CD4-positive, alpha-beta T cell treated with Interleukin-17A for 4 hours (primary cell): ENCODE measurements around the gene AOAH.

ENCODE experiments used
- DNase-seq: peaks from one replicate; pipeline ENCODE4 v3.0.0-alpha.2; 2020; ENCODE audit warnings: mixed read lengths

The AOAH gene

DNA sequence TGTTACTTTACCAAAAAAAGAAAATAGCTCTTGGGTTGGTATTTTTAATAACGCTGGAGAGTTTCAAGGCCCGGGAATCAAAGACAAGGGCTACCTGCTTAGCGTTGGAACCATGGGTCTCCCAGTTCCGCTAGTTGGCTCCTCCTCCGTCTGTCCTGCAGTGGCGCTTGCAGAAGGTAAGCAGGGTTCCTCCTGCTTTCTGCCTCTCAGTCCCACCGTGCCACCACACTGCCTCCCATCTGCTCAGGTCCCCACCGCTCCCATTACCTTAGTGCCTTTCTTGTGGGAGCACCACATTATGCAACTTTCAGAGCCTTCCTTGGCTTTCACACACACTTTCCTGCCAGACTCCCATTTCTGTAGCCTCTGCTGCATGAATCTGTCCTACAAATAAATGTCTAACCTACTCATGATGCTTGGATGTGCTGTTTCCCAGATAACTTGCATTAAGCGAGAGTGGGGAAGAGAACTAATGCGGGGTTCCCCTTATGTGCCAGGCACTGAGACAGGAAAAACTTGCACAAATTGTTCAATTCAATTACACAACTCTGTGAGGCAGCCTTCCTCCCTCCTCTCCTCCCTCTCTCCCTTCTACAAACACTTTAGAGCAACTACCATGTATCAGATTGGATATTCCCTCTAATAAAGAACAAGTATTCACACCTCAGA is 124.5 kb downstream of the AOAH start:
- DNase-seq: no peak

DNA sequence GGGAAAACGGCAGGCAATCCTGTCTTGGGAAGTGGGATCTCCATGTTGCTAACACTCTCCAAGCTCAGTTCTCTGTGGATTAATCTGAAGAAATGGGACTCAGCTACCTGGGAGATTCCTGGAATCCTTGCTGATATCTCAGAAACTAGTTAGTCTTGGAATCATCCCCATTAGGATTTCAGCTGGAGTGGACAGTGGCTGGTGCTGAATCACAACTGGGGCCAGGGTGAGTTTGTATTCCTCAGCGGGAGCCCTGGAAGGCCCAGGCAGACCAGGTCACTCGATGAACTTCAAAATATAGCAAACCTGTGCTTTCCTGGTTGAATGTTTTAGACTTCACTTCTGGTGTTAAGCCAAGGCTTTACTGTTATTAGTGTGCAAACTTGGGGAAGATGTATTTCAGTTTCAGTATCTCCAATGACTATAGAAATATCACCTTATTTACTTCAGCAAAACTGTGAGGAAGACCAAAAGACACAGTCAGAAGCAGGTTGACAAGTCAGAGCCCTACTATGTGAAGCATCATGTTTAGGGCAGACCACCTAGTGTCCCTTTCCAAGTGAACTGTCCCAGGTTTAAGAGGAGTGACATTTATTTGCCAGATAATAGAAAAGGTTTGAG is 126.1 kb downstream of the AOAH start:
- no peak for DNase-seq

DNA sequence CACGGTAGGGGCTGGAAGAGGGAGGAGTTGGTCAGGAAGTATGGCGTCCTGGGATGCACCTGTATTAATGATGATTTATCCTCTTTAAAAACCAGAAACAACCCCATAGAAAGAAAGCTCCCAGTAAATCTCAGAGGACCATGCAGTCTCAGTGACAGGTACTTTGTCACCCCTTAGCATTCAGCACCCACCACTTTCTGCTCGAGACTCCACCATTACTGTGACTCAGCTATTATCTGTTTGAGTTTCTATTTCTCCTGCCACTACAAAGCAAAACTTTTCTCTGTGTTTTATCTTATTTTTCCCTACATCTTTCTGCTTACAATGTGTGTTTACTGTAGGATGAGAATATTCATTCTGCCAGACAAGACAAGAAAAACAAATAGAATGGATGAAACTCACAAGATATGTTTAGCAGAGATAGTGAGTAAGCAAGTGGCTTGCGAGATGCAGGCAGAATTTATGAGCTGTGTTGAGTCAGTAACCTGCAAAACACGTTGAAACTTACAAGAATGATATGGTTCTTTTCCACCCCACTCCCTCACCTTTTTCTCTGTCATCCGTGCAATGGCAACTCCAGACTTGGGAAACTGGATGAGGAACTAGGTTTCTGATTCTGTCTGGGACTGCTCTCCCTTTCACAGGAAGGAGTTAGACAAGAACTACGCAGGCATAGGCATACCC is 127.1 kb downstream of the AOAH start:
- no peak for DNase-seq

DNA sequence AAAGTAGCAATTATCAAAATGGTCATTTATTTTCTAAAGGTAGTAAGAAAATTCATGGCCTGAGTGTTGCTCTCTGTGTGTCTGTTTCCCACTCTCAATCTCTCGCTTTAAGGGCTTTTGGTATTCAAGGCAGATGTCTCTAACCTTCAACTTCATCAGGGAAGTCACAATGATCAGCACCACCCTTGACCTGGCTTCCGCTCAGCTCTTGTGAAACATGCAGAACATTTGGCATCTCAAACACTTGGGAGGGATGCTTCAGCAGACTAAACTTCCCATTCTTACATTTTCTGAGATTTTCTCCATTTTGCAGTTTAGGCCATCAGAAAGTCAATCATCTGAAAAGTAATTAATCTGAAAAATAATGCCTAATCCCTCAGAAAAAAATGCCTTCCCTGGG is 129.8 kb downstream of the AOAH start:
- no peak for DNase-seq

DNA sequence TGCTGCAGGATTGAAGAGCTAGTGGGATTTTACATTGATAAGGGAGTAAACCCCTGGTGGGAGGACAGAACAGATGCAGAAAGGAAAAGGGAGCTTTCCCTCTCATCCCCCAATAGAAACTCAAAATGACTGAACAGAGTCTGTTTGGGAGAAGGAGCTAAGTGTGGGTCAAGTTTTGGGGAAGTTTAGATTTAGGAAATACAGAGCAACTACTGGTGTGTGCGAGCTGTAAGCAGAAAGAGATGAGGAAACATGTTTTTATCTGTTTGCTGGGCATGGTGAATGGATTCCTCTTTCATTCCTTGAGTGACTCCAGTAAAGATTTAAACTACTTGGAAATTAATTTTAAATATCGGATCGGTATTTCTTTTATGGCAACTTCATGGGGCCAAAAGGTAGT is 132.7 kb downstream of the AOAH start:
- no peak for DNase-seq

DNA sequence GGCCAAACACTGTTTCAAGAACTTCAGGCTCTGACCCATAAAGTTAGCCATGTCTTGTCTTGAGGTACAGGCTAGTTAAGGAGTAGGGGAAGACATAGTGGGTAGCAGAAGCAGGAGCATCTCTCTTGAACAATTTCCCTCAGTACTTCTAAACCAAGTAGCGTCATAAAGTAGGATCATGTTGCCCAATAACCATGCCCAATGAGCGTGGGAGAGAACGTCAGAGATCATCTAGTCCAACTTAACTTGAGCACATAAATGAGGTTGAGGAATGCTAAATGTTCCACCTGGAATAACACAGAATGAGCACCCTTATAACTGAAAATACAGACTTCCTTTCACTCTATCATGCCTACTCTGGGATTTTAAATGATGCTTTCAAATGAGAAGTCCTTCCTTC is 134.9 kb downstream of the AOAH start:
- no peak for DNase-seq

DNA sequence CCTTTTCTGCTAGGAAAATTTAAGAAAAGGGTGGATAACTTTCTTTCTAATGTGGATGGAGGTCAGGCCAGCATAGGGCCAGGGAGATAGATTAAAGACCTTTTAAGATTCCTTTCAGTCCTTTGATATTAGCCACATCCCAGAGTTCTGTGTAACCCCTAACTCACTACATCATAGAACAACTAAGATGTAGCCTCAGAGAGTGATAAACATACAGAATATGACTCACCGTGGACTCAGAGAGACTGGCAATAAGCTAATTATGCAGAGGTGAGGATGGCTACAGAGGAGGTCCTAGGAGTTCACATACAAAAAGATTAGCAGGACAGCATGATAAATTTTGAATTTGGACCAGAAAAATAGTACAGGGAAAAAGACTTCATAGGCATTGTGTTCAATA is 141.0 kb downstream of the AOAH start:
- DNase-seq: no peak

DNA sequence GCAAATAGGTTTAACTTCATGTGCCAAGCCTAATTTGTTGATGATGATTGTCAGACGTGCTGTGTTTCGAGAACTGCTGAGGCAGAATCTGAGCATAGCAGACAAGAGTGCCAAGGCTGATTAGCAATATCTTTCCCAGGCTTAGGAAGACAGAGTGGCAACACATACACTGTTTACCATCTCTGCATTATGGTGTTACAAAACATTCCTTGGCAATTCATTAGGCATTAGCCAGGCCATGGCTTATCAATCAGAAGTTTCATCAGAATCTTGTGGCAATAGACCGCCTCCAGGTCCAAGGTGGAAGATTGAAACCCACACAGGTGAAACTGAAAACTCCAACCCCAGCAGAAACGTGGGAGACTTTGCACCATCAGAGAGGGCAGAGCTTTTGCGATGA is 148.5 kb downstream of the AOAH start:
- no peak for DNase-seq

DNA sequence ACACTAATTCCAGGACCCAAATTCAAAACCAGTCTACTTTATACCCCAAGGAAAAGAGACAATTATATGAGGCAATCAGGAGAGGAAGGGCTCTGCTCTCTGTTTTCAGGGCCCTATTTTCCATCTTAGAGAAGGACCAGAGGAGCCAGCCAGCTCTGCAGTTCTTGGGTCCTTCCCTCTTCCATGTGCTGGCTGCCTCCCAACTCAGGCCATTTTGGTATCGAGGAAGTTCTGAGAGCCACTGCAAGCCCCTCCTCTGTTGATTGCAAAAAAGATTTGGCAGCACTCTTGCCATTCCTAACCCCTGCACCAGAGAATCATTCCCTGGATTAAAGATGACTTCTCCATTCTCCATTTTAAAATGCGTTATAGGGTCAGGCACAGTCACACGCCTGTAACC is 151.2 kb downstream of the AOAH start:
- no peak for DNase-seq

DNA sequence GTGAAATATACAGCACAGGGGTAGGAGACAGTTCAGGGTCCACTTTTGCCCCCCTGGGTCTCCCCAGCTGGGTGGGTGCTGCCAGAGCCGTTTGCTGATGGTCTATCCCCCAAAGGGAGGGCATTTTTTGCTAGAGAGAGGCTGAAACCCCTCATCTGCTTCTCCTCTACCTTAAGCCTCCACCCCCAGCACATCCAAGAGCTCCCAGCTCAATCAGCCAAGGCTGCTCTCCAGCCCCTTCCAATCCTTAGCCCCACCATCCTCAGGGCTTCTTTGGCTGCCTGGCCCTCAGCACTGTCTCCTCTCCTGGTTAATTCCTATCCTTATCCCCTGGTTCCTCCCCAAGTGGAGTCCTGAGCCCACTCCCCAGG is 153.1 kb downstream of the AOAH start:
- no peak for DNase-seq

DNA sequence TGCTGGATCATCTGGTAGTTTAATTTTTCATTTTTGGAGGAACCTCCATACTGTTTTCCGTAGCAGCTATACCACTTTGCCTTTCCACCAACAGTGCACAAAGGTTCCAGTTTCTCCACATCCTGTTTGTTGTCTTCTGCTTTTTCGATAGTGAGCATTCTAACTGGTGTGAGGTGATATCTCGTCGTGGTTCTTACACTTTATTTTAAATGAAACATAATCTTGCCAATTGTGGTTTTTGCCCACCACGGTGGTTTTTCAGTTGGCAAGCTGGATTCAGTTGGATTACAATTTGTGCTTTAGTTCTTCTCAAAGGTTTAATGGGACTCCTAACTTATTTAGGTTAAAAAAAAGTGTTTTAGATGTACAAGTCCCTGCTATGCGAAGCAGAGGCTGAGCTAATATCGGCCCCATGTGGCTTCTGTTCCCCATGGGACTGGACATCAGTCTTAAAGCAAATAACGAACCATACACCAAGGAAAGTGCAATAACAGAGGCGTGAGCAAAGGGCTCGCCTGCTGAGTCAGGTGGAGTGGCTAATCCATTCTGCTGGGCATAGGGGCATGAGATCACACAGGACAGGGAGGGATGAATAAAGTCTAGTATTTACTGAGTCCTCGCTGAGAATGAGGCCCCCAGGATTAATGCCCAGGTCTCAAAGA is 153.6 kb downstream of the AOAH start:
- DNase-seq: no peak

DNA sequence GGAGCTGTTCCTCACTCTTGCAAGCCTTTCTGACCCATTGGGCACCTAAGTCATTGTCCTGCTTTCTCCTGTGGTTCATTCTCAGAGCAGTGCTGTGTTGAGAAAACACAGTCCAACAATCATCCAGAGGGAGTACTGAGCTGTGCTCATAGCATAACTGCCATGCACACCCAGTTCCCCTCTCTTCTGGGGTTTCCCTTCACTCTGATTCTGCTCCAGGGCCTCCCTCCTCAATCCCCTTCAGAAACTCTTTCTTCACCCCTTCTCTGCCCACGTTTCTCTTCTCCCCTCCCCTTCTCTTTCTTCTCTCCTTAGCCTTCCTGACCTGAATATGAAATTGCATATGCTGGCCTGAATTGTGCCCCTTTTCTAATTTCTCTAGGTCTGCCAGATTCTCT is 155.8 kb downstream of the AOAH start:
- DNase-seq: no peak

DNA sequence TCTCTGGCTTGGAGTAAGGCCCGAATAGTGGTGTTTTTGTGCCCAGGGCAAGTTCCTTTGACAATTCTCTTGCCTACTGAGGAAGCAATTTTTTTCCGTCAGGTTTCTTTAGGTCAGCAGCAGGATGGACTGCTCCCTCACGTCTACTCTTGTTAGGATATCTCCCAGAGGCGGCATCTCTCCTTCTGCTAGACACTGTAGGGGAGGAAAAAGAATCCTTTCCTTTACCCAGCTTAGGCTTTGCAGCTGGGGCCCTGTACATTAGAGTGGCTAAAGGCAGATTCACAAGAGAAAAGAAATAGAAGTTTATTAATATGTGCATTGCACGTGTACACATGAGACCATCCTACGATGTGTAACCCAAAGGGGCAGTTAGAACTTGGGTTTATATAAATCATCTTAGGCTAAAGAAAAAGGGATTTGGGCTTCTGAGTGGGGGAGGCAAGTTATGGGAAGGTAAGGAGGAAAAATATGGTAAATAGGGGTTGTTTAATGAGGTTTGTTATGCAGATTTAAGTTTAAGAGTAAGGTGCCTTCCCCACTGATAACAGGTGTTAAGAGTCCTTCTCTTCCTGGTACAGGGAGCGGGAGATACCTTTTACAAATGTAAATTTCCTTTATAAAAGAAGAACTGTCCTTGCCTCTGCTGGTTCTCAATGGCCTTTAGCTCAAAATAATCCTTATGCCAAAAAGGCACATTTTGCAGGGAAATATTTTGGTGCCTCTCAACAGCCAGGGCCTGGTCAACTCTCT is 156.4 kb downstream of the AOAH start:
- DNase-seq: no peak

DNA sequence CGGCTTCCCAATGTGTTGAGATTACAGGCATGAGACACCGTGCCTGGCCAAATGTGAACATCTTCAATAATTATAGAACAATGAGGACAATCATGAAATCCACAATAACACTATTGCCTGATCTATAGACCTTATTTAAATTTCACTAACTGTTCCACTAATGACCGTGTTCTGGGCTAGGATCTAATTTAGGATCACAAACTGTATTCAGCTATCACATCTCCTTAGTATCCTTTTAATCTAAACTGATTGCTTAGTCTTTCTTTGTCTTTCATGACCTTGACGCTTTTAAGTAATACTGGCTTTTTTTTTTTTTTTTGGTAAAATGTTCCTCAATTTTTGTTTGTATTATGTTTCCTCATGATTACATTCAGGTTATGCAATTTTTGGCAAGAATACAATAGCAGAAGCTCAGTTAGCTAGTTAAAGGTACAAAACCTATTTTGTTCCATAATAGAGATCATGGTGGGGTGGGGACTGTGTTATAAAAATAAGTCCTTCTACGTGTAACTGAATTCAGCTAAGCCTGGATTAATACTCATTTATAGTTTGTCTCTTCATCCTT is 158.4 kb downstream of the AOAH start:
- DNase-seq: no peak

DNA sequence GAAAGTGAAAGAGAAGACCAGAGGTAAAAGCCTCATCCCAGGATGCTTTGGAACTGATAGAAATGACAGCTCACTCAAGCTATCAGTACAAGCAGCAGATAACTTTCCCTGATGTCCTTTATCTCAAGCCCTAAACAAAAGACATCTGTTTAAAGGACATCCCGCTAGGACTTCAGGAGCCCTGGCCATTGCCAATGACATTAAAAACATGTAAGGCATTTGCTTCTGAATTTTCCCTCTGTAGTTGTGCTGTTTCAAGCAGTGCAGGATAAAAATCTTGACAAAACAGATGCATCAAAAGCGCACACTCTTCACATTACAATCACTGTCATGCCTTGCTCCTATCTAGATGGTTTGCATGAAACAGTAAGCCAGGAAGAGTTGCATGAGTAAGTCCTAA is 159.8 kb downstream of the AOAH start:
- no peak for DNase-seq

DNA sequence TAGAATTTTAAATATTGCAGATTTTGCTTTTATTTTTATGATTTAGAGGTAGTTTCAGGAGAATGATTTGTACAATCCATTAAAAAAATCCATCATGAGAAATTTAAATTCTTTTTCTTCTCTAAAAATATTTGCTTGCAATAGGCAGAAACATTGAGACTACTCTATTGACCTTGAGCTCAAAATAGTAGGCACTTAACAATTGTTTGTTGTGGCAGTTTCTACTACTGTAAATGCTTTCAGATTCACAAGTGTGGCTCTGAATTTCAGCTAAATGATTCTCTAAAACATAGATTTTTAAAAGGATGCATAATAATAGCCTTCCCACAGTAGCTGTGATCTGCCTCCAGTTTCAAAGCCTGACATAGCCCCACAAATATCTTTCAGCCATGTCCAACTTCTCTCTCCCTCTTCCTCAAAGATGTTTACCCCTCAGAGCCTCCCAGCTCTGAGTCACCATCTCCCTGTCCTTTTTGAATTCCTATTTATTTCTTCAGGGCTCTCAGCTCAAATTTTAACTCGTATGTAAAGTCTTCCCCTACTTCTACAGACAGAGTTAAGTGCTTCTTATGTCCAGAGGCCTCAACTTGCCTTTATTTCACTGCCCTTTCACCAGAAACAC is 160.5 kb downstream of the AOAH start:
- DNase-seq: no peak

DNA sequence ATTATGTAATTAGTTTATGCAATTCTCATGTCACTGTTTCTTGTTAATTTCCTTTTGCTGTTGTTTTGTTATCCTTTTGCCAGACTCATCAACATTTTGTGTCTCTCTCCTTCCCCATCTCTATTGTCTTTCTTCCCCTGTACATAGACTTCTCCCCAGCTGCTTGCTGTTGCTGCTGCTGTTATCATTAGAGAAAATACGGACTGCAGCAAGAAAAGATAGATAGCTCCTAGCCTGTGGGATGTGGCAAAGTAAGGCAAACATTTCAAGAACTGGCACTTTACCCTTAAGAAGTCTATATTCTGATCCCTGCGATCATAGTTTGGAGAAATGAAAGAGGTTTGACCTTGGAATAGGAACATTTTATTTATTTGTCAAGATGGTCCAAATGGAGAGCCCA is 162.2 kb downstream of the AOAH start:
- no peak for DNase-seq

DNA sequence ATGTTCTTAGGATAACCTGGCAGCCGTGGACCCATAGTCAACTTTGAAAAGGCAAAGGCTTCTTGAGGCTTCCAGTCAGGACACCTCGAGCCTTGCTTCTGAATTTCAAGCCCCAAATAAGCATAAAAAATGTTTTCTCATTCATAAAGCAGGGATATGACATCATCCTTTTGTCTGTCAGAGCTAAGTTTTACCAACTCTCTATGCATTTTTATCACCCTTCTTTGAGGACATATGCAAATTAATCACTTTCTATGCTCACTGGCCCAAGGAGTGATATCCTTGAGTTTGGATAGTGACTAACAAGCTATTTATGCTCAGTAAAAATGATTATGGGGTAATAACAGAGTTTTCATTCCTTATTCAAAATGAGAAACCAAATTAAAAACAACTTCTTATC is 175.3 kb downstream of the AOAH start:
- DNase-seq: no peak

DNA sequence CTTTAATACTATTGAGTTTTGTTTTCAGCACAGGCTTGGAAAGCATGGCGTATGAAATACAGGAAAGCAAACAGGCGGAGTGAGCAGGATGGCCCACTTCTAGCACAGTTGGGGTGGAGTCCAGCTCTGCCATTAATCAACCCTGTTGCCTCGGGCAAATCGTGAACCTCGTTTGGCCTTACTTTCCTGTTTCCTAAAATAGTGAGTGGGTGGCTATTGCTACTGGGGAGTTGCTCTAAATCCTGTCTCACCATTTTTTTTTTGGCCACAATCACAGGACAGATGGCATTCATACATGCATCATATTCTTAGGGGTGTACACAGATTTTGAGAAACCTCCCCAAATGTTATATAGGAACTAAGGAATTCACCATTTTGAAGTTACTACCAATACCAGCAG is 176.9 kb downstream of the AOAH start:
- no peak for DNase-seq

DNA sequence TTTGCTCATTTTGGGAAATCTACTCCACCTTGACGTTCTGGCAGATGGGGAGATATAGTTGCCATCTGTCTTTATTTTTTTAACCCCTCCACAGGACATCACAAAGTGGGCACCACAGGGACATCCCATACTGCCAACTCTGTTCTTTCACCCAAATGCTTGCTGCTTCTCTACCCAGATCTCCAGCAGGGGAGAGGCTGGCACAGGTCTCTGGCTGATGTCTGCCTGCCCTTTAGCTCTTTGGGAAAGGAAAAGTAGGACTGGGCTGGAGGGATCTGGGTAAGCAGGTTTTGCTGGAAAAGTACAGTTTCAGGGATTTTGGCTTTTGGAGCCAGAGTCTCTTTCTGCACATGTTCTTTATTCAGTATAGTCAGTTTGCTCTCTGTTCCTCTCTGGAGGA is 178.0 kb downstream of the AOAH start:
- DNase-seq: no peak

DNA sequence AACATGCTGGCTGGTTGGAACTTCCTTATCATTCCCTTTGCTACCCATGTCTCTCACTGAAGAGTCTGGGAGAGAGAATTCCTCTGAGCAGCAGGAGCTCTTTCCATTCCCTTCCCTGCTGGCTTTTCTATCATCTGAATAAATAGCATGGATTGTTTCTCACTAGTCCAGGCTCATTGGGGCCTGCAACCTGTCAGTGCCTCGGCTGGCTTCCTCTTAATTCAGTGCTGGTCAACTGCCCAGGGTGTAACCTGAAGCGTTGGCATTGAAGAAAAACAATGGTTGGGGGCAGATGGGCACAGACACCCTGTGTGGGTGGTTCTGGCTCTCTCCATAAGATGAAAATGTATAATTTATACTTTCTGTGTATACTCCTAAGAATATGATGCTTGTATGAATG is 179.0 kb downstream of the AOAH start:
- no peak for DNase-seq

DNA sequence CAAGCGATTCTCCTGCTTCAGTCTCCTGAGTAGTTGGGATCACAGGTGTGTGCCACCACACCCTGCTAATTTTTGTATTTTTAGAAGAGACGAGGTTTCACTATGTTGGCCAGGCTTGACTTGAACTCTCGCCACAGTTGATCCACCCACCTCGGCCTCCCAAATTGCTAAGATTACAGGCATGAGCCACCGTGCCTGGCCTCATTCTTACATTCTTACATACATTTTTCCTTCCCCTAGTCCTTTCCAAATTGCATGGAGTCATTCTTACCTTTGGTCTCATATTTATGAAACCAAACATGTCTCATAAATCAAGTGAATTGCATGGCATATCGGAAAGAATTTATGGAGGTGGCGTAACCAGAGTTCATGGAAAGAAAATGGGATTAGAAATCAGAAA is 186.2 kb downstream of the AOAH start:
- no peak for DNase-seq
